ENCODE data around the gene ZNF892. TPM values are rescaled to one million over a fixed set of nuclear protein-coding genes. Genes with fewer than 3 reads are reported as not detected.

The ZNF892 gene
- total and polyA plus RNA-seq, 2 of the 8 experiments (the other 6 are each of a cell fraction or from before 2014, with no cell fraction given): 1.4 to 10.7 TPM

- ChIA-PET POLR2A (ENCODE audit: partially characterized antibody) (no interaction called here), CTCF (ENCODE audit: partially characterized antibody) (no interaction called here)
- H3K27me3 ChIP-seq (replicated peaks in 1 of 4; ENCODE audit: control insufficient read depth in 3 of 4, extremely low read depth in 1 of 4, insufficient read depth in 3 of 4, low read length in 3 of 4): no peaks in the 10 kb centered on the region
- H3K23me2 ChIP-seq (ENCODE audit: low read depth, low read length): no peaks in the 10 kb centered on the region
- H3K9ac ChIP-seq (replicated peaks in 1 of 4; ENCODE audit: extremely low read depth in 1 of 4, low read depth in 3 of 4, low read length in 3 of 4): no peak overlapping the region
- H4K20me1 ChIP-seq (replicated peaks in 1 of 2; ENCODE audit: control insufficient read depth in 1 of 2, insufficient read depth in 2 of 2, low read length in 2 of 2): no peaks in the 10 kb centered on the region
- no peak overlapping the region for H2BK120ac ChIP-seq (replicated peaks; ENCODE audit: low read depth, low read length)
- H4K91ac ChIP-seq (replicated peaks; ENCODE audit: insufficient read length, low read length): no peak overlapping the region
- H3K23ac ChIP-seq (ENCODE audit: insufficient read length): no peak overlapping the region
- H3K36me3 ChIP-seq (ENCODE audit: control insufficient read depth in 2 of 4, insufficient read depth in 4 of 4, low read length in 3 of 4): peaks cover 0 to 27% (median 12%) of the 10 kb centered on the region in 4 experiments; a peak in 7 of 8 replicates
- DNase-seq (ENCODE audit: low read depth in 1 of 2, low spot score in 2 of 2) (no peak), FAIRE-seq (no peak)
- H3K79me2 ChIP-seq (ENCODE audit: control insufficient read depth in 1 of 2, insufficient read depth in 2 of 2, low read length in 2 of 2): no peaks in the 10 kb centered on the region
- no peak overlapping the region for H3K4me3 ChIP-seq (ENCODE audit: extremely low read depth in 1 of 4, insufficient read depth in 2 of 4, low read depth in 3 of 4, low read length in 4 of 4)
- 90% methylated on average over 7 of the region's 7 CpGs; no CpG with 5 or more reads in 1 of the 2 experiments for WGBS, 2 experiments (ENCODE audit: extremely low coverage in 1 of 2, insufficient coverage in 1 of 2, insufficient read length in 1 of 2, insufficient replicate concordance in 2 of 2, low coverage in 1 of 2, low lambda C conversion rate in 2 of 2, missing lambda C conversion rate in 1 of 2)
- H2BK12ac ChIP-seq (ENCODE audit: low read depth, low read length): no peak overlapping the region
- H3K18ac ChIP-seq (ENCODE audit: extremely low read depth, low read length): no peak overlapping the region
- no peak overlapping the region for H3K56ac ChIP-seq (replicated peaks; ENCODE audit: insufficient read length, low read depth, low read length)
- H3K14ac ChIP-seq (ENCODE audit: insufficient read length): no peak overlapping the region
- no peak overlapping the region for H3K4me2 ChIP-seq (ENCODE audit: insufficient read depth in 1 of 2, low read depth in 2 of 2, low read length in 2 of 2)
- H2BK15ac ChIP-seq (ENCODE audit: low read length): no peak overlapping the region
- H2BK5ac ChIP-seq (ENCODE audit: low read depth, low read length): no peak overlapping the region
- H3K27ac ChIP-seq (ENCODE audit: low read depth, low read length): no peak overlapping the region
- no peak overlapping the region for H2BK20ac ChIP-seq (ENCODE audit: low read length)
- no peak overlapping the region for H4K5ac ChIP-seq (ENCODE audit: insufficient read length, low read depth, low read length)
- H2AFZ ChIP-seq (ENCODE audit: low read length): no peak overlapping the region
- peaks cover 47 to 62% of the 10 kb centered on the region in 2 experiments for H3K9me3 ChIP-seq (ENCODE audit: insufficient read depth in 2 of 2, low read depth in 1 of 2, low read length in 1 of 2)
- H3K4me1 ChIP-seq (replicated peaks in 1 of 4; ENCODE audit: control insufficient read depth in 3 of 4, insufficient read depth in 4 of 4, low read length in 3 of 4): no peaks in the 10 kb centered on the region
- H3K4ac ChIP-seq (replicated peaks; ENCODE audit: insufficient read length, low read depth, low read length): no peak overlapping the region
- no peak overlapping the region for H4K8ac ChIP-seq (ENCODE audit: extremely low read depth, insufficient read depth, low read length)
- H3K79me1 ChIP-seq (ENCODE audit: low read depth, low read length): 0 out of 2 replicates have a peak, but pooled peaks cover 2% of the 10 kb centered on the region
- H2AK5ac ChIP-seq (ENCODE audit: low read depth, low read length): no peak overlapping the region
- TF ChIP-seq CBX8 (IDR thresholded peaks at IDR 0.05; ENCODE audit: borderline replicate concordance, low read depth, low read length): no peak
- no peak for TF ChIP-seq SRF (IDR thresholded peaks at IDR 0.05; ENCODE audit: low read depth, low read length)
- no peak for TF ChIP-seq KDM1A (IDR thresholded peaks at IDR 0.05; ENCODE audit: borderline replicate concordance, low read length)
- TF ChIP-seq CBX5 (IDR thresholded peaks at IDR 0.05; ENCODE audit: low read depth, low read length): no peak
- TF ChIP-seq RXRA (IDR thresholded peaks at IDR 0.05; ENCODE audit: insufficient read depth, low read depth, low read length): no peak
- TF ChIP-seq GABPA (IDR thresholded peaks at IDR 0.05; ENCODE audit: borderline replicate concordance, insufficient read depth, low read length): no peak
- TF ChIP-seq USF2 (IDR thresholded peaks at IDR 0.05; ENCODE audit: low read length): no peak
- TF ChIP-seq TCF12 (IDR thresholded peaks at IDR 0.05; ENCODE audit: low read depth, low read length): no peak
- TF ChIP-seq POLR2AphosphoS5 (IDR thresholded peaks at IDR 0.05; ENCODE audit: low read depth, low read length): no peak
- no peak for TF ChIP-seq ZNF274 (IDR thresholded peaks at IDR 0.05; ENCODE audit: borderline replicate concordance, extremely low read depth, low read length)
- TF ChIP-seq SIN3A (conservative IDR thresholded peaks at IDR 0.05 in 1 of 2, IDR thresholded peaks at IDR 0.05 in 1 of 2; ENCODE audit: low read depth in 1 of 2, low read length in 2 of 2): no peak
- no peak for TF ChIP-seq POLR2A (IDR thresholded peaks at IDR 0.05; ENCODE audit: control extremely low read depth in 1 of 2, low read depth in 2 of 2, low read length in 2 of 2)
- no peak for TF ChIP-seq RNF2 (IDR thresholded peaks at IDR 0.05; ENCODE audit: borderline replicate concordance, low read depth, low read length, missing control alignments, poor library complexity, severe bottlenecking)
Observed at GRCh38 chr2:95179451-95179850, 27.9 kb upstream of the ZNF892 start.
